ENCODE data around the gene QKI. TPM values are rescaled to one million over a fixed set of nuclear protein-coding genes. Genes with fewer than 3 reads are reported as not detected.

QKI gene
- total RNA-seq: 10 to 100 TPM; 61.7 to 74.7 TPM

GRCh38 chr6:163414117-163414945 is at the start of gene QKI:
QKI (plus strand) TSS chr6:163414718; CDS start chr6:163415194, 476 bp downstream.
- H3K4me3 Mint-ChIP-seq: peak within 1 kb of the TSS; percentile 76
- H3K27me3 Mint-ChIP-seq: peaks cover 4% of the 10 kb centered on the region
- ChIA-PET CTCF (interaction anchor here (1.2 kb wide), 1 partner anchor 13 kb away, joined by 3 read pairs; no protein-coding TSS in a partner anchor), POLR2A (no interaction called here)
- H3K36me3 Mint-ChIP-seq (ENCODE audit: low read depth): peaks cover 7% of the 10 kb centered on the region
- peaks cover 34% of the 10 kb centered on the region for H3K4me1 Mint-ChIP-seq
- H3K9me3 Mint-ChIP-seq: no peaks in the 10 kb centered on the region
- H3K27ac Mint-ChIP-seq: peak within 1 kb of the TSS; percentile 92
- DNase-seq: peak; percentile 82

- Mint-ChIP-seq H3K27me3 (peaks cover 5% of the 10 kb centered on the region), H3K9me3 (no peaks in the 10 kb centered on the region), H3K27ac (no peak overlapping the region), H3K4me3 (no peak overlapping the region), H3K36me3 (ENCODE audit: low read depth) (no peaks in the 10 kb centered on the region), H3K4me1 (peaks cover 4% of the 10 kb centered on the region)
- POLR2A ChIA-PET: no interaction called here
- DNase-seq: no peak
- CTCF ChIA-PET: no interaction called here
These were observed 48.2 kb upstream of the QKI start for GRCh38 chr6:163366288-163366687.

GRCh38 chr6:163367497-163368183 is 46.9 kb upstream of the QKI start:
- H3K4me1 Mint-ChIP-seq: peaks cover 4% of the 10 kb centered on the region
- H3K9me3 Mint-ChIP-seq: no peaks in the 10 kb centered on the region
- H3K36me3 Mint-ChIP-seq (ENCODE audit: low read depth): no peaks in the 10 kb centered on the region
- CTCF ChIA-PET: no interaction called here
- H3K27me3 Mint-ChIP-seq: peaks cover 5% of the 10 kb centered on the region
- no peak for DNase-seq
- H3K27ac Mint-ChIP-seq: no peak overlapping the region
- POLR2A ChIA-PET: no interaction called here
- H3K4me3 Mint-ChIP-seq: no peak overlapping the region

GRCh38 chr6:163369141-163369540 is 45.4 kb upstream of the QKI start:
- Mint-ChIP-seq H3K4me3 (no peak overlapping the region), H3K36me3 (ENCODE audit: low read depth) (no peaks in the 10 kb centered on the region), H3K4me1 (peaks cover 4% of the 10 kb centered on the region), H3K27ac (no peak overlapping the region), H3K27me3 (peaks cover 5% of the 10 kb centered on the region), H3K9me3 (no peaks in the 10 kb centered on the region)
- POLR2A ChIA-PET: no interaction called here
- no peak for DNase-seq
- CTCF ChIA-PET: no interaction called here

GRCh38 chr6:163369628-163370365 is 44.7 kb upstream of the QKI start:
- Mint-ChIP-seq H3K27me3 (peaks cover 5% of the 10 kb centered on the region), H3K36me3 (ENCODE audit: low read depth) (no peaks in the 10 kb centered on the region), H3K4me1 (peaks cover 4% of the 10 kb centered on the region), H3K27ac (no peak overlapping the region), H3K4me3 (no peak overlapping the region), H3K9me3 (no peaks in the 10 kb centered on the region)
- POLR2A ChIA-PET: no interaction called here
- CTCF ChIA-PET: interaction anchor here (0.5 kb wide), 1 partner anchor 650 kb away, joined by 3 read pairs; no protein-coding TSS in a partner anchor
- no peak for DNase-seq

- Mint-ChIP-seq H3K36me3 (ENCODE audit: low read depth) (no peaks in the 10 kb centered on the region), H3K4me1 (peaks cover 4% of the 10 kb centered on the region), H3K27ac (no peak overlapping the region), H3K9me3 (no peaks in the 10 kb centered on the region), H3K4me3 (no peak overlapping the region), H3K27me3 (peaks cover 5% of the 10 kb centered on the region)
- ChIA-PET CTCF (no interaction called here), POLR2A (no interaction called here)
- DNase-seq: no peak
These were observed 43.9 kb upstream of the QKI start for GRCh38 chr6:163370464-163371117.

GRCh38 chr6:163371129-163371528 is 43.4 kb upstream of the QKI start:
- CTCF ChIA-PET: no interaction called here
- no peak for DNase-seq
- no peak overlapping the region for H3K4me3 Mint-ChIP-seq
- H3K9me3 Mint-ChIP-seq: no peaks in the 10 kb centered on the region
- H3K4me1 Mint-ChIP-seq: peaks cover 4% of the 10 kb centered on the region
- H3K27ac Mint-ChIP-seq: no peak overlapping the region
- no peaks in the 10 kb centered on the region for H3K36me3 Mint-ChIP-seq (ENCODE audit: low read depth)
- peaks cover 5% of the 10 kb centered on the region for H3K27me3 Mint-ChIP-seq
- POLR2A ChIA-PET: no interaction called here

- POLR2A ChIA-PET: no interaction called here
- Mint-ChIP-seq H3K27ac (no peak overlapping the region), H3K9me3 (no peaks in the 10 kb centered on the region), H3K4me3 (no peak overlapping the region), H3K4me1 (peaks cover 4% of the 10 kb centered on the region), H3K36me3 (ENCODE audit: low read depth) (no peaks in the 10 kb centered on the region), H3K27me3 (peaks cover 5% of the 10 kb centered on the region)
- CTCF ChIA-PET: no interaction called here
- no peak for DNase-seq
These were observed 41.3 kb upstream of the QKI start for GRCh38 chr6:163373240-163373639.

GRCh38 chr6:163375361-163375760 is 39.2 kb upstream of the QKI start:
- CTCF ChIA-PET: no interaction called here
- POLR2A ChIA-PET: no interaction called here
- Mint-ChIP-seq H3K36me3 (ENCODE audit: low read depth) (no peaks in the 10 kb centered on the region), H3K27me3 (no peaks in the 10 kb centered on the region), H3K9me3 (no peaks in the 10 kb centered on the region), H3K27ac (no peak overlapping the region), H3K4me1 (no peaks in the 10 kb centered on the region), H3K4me3 (no peak overlapping the region)
- DNase-seq: no peak

GRCh38 chr6:163376187-163376586 is 38.3 kb upstream of the QKI start:
- CTCF ChIA-PET: no interaction called here
- POLR2A ChIA-PET: no interaction called here
- no peaks in the 10 kb centered on the region for H3K27me3 Mint-ChIP-seq
- no peak overlapping the region for H3K4me3 Mint-ChIP-seq
- no peak for DNase-seq
- H3K36me3 Mint-ChIP-seq (ENCODE audit: low read depth): no peaks in the 10 kb centered on the region
- no peaks in the 10 kb centered on the region for H3K9me3 Mint-ChIP-seq
- no peaks in the 10 kb centered on the region for H3K4me1 Mint-ChIP-seq
- H3K27ac Mint-ChIP-seq: no peak overlapping the region

GRCh38 chr6:163377561-163377960 is 37.0 kb upstream of the QKI start:
- ChIA-PET CTCF (no interaction called here), POLR2A (no interaction called here)
- H3K27ac Mint-ChIP-seq: no peak overlapping the region
- no peaks in the 10 kb centered on the region for H3K4me1 Mint-ChIP-seq
- H3K9me3 Mint-ChIP-seq: peaks cover under 1% of the 10 kb centered on the region
- H3K27me3 Mint-ChIP-seq: no peaks in the 10 kb centered on the region
- no peak overlapping the region for H3K4me3 Mint-ChIP-seq
- no peaks in the 10 kb centered on the region for H3K36me3 Mint-ChIP-seq (ENCODE audit: low read depth)
- DNase-seq: no peak

GRCh38 chr6:163380216-163380615 is 34.3 kb upstream of the QKI start:
- Mint-ChIP-seq H3K36me3 (ENCODE audit: low read depth) (no peaks in the 10 kb centered on the region), H3K4me3 (no peak overlapping the region), H3K27ac (no peak overlapping the region), H3K4me1 (no peaks in the 10 kb centered on the region), H3K9me3 (peaks cover 2% of the 10 kb centered on the region), H3K27me3 (peaks cover 2% of the 10 kb centered on the region)
- CTCF ChIA-PET: no interaction called here
- POLR2A ChIA-PET: no interaction called here
- DNase-seq: no peak
